ENCODE measurements around the gene FGF19.

The FGF19 gene

GRCh38 chr11:69703768-69704507 lies at the start of gene FGF19:
TSS of gene FGF19 (minus strand) at chr11:69704022. CDS start at chr11:69703876, 146 bp downstream.
- no peak for DNase-seq

GRCh38 chr11:69752890-69753289 lies 49.1 kb upstream of the FGF19 start:
- DNase-seq: no peak

GRCh38 chr11:69750875-69751597 lies 47.2 kb upstream of the FGF19 start:
- no peak for DNase-seq

- no peak for DNase-seq
Measured at GRCh38 chr11:69750108-69750850, 46.5 kb upstream of the FGF19 start.

- no peak for DNase-seq
Measured at GRCh38 chr11:69748637-69749036, 44.8 kb upstream of the FGF19 start.

- no peak for DNase-seq
Measured at GRCh38 chr11:69746752-69747742, 43.2 kb upstream of the FGF19 start.

GRCh38 chr11:69746140-69746539 lies 42.3 kb upstream of the FGF19 start:
- no peak for DNase-seq

- no peak for DNase-seq
Measured at GRCh38 chr11:69745201-69745600, 41.4 kb upstream of the FGF19 start.

- no peak for DNase-seq
Measured at GRCh38 chr11:69744435-69744834, 40.6 kb upstream of the FGF19 start.

GRCh38 chr11:69734841-69735240 lies 31.0 kb upstream of the FGF19 start:
- DNase-seq: no peak

GRCh38 chr11:69734367-69734766 lies 30.5 kb upstream of the FGF19 start:
- no peak for DNase-seq

GRCh38 chr11:69732910-69733309 lies 29.1 kb upstream of the FGF19 start:
- no peak for DNase-seq

GRCh38 chr11:69731110-69731509 lies 27.3 kb upstream of the FGF19 start:
- no peak for DNase-seq

- DNase-seq: no peak
Measured at GRCh38 chr11:69730500-69730899, 26.7 kb upstream of the FGF19 start.

- no peak for DNase-seq
Measured at GRCh38 chr11:69729252-69729651, 25.4 kb upstream of the FGF19 start.

- DNase-seq: no peak
Measured at GRCh38 chr11:69727266-69727665, 23.4 kb upstream of the FGF19 start.

- DNase-seq: no peak
Measured at GRCh38 chr11:69726481-69726880, 22.7 kb upstream of the FGF19 start.

GRCh38 chr11:69726019-69726418 lies 22.2 kb upstream of the FGF19 start:
- no peak for DNase-seq

GRCh38 chr11:69721745-69722144 lies 17.9 kb upstream of the FGF19 start:
- DNase-seq: peak; percentile 6

GRCh38 chr11:69721106-69721505 lies 17.3 kb upstream of the FGF19 start:
- DNase-seq: no peak

- no peak for DNase-seq
Measured at GRCh38 chr11:69718912-69719311, 15.1 kb upstream of the FGF19 start.

GRCh38 chr11:69718147-69718546 lies 14.3 kb upstream of the FGF19 start:
- peak; percentile 72 for DNase-seq

All from NCI-H1694 (cell line).